ENCODE data around the gene USP20. TPM values are rescaled to one million over a fixed set of nuclear protein-coding genes. Genes with fewer than 3 reads are reported as not detected.

Gene USP20
- total RNA-seq, 2 experiments from 2014 or later = 14.4 to 24.1 TPM

- no peaks in the 10 kb centered on the region for H3K9me2 ChIP-seq (ENCODE audit: insufficient read depth, low read length)
- no peak overlapping the region for H3K27ac ChIP-seq (ENCODE audit: low read depth, low read length, poor library complexity, severe bottlenecking)
- H4K20me1 ChIP-seq (ENCODE audit: insufficient read depth, low read length) = 0 out of 2 replicates have a peak, but pooled peaks cover 6% of the 10 kb centered on the region
- peaks cover 92% of the 10 kb centered on the region for H3K36me3 ChIP-seq (ENCODE audit: insufficient read depth, low read length)
- no peak overlapping the region for H2AFZ ChIP-seq (ENCODE audit: low read length)
- no TSS peak for BruUV-seq (replicated peaks)
- peaks cover 38% of the 10 kb centered on the region for H3K4me1 ChIP-seq (ENCODE audit: insufficient read depth, low read length, poor library complexity, severe bottlenecking)
- POLR2A ChIA-PET = no interaction called here
- no peaks in the 10 kb centered on the region for H3K9me3 ChIP-seq (ENCODE audit: low read length)
- DNase-seq (ENCODE audit: low spot score) = no peak
- H3K4me2 ChIP-seq (ENCODE audit: low read length) = no peak overlapping the region
- no peaks in the 10 kb centered on the region for H3K79me2 ChIP-seq (ENCODE audit: insufficient read depth, low read depth, low read length)
- TF ChIP-seq EZH2phosphoT487 (IDR thresholded peaks at IDR 0.05; ENCODE audit: borderline replicate concordance, low read depth, low read length) = no peak
- TF ChIP-seq, protein P1, sequence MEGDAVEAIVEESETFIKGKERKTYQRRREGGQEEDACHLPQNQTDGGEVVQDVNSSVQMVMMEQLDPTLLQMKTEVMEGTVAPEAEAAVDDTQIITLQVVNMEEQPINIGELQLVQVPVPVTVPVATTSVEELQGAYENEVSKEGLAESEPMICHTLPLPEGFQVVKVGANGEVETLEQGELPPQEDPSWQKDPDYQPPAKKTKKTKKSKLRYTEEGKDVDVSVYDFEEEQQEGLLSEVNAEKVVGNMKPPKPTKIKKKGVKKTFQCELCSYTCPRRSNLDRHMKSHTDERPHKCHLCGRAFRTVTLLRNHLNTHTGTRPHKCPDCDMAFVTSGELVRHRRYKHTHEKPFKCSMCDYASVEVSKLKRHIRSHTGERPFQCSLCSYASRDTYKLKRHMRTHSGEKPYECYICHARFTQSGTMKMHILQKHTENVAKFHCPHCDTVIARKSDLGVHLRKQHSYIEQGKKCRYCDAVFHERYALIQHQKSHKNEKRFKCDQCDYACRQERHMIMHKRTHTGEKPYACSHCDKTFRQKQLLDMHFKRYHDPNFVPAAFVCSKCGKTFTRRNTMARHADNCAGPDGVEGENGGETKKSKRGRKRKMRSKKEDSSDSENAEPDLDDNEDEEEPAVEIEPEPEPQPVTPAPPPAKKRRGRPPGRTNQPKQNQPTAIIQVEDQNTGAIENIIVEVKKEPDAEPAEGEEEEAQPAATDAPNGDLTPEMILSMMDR (conservative IDR thresholded peaks at IDR 0.05; ENCODE audit: low read length) = no peak
- no peak overlapping the region for H3K4me3 ChIP-seq (ENCODE audit: low read depth, low read length, poor library complexity, severe bottlenecking)
- CTCF ChIA-PET (ENCODE audit: unreplicated experiment) = no interaction called here
- intact Hi-C loops (cut with micrococcal nuclease; ENCODE audit: unreplicated experiment) = no loop called here
These were observed 60.4 kb downstream of the USP20 start for GRCh38 chr9:129895376-129896268.

GRCh38 chr9:129897263-129897662, 62.0 kb downstream of the USP20 start:
- peaks cover 22% of the 10 kb centered on the region for H3K4me1 ChIP-seq (ENCODE audit: insufficient read depth, low read length, poor library complexity, severe bottlenecking)
- TF ChIP-seq, protein P1 (conservative IDR thresholded peaks at IDR 0.05; ENCODE audit: low read length) = no peak
- no peak for TF ChIP-seq EZH2phosphoT487 (IDR thresholded peaks at IDR 0.05; ENCODE audit: borderline replicate concordance, low read depth, low read length)
- H3K9me2 ChIP-seq (ENCODE audit: insufficient read depth, low read length) = no peaks in the 10 kb centered on the region
- H3K79me2 ChIP-seq (ENCODE audit: insufficient read depth, low read depth, low read length) = no peaks in the 10 kb centered on the region
- H3K4me2 ChIP-seq (ENCODE audit: low read length) = no peak overlapping the region
- ChIA-PET POLR2A (no interaction called here), CTCF (ENCODE audit: unreplicated experiment) (no interaction called here)
- H3K36me3 ChIP-seq (ENCODE audit: insufficient read depth, low read length) = peaks cover 94% of the 10 kb centered on the region
- no TSS peak for BruUV-seq (replicated peaks)
- no peak overlapping the region for H2AFZ ChIP-seq (ENCODE audit: low read length)
- H3K27ac ChIP-seq (ENCODE audit: low read depth, low read length, poor library complexity, severe bottlenecking) = no peak overlapping the region
- no peak overlapping the region for H3K4me3 ChIP-seq (ENCODE audit: low read depth, low read length, poor library complexity, severe bottlenecking)
- no peak for DNase-seq (ENCODE audit: low spot score)
- no peaks in the 10 kb centered on the region for H3K9me3 ChIP-seq (ENCODE audit: low read length)
- no peaks in the 10 kb centered on the region for H4K20me1 ChIP-seq (ENCODE audit: insufficient read depth, low read length)
- intact Hi-C loops (cut with micrococcal nuclease; ENCODE audit: unreplicated experiment) = no loop called here

GRCh38 chr9:129898185-129898584, 62.9 kb downstream of the USP20 start:
- no peak overlapping the region for H3K4me2 ChIP-seq (ENCODE audit: low read length)
- no peaks in the 10 kb centered on the region for H3K9me2 ChIP-seq (ENCODE audit: insufficient read depth, low read length)
- no peak for DNase-seq (ENCODE audit: low spot score)
- H2AFZ ChIP-seq (ENCODE audit: low read length) = no peak overlapping the region
- intact Hi-C loops (cut with micrococcal nuclease; ENCODE audit: unreplicated experiment) = no loop called here
- H3K36me3 ChIP-seq (ENCODE audit: insufficient read depth, low read length) = peaks cover 94% of the 10 kb centered on the region
- H3K79me2 ChIP-seq (ENCODE audit: insufficient read depth, low read depth, low read length) = no peaks in the 10 kb centered on the region
- no peak overlapping the region for H3K4me3 ChIP-seq (ENCODE audit: low read depth, low read length, poor library complexity, severe bottlenecking)
- POLR2A ChIA-PET = interaction anchor here (0.7 to 1.5 kb wide), 2 partner anchors 9 to 10 kb away, joined by 3 to 4 read pairs; no protein-coding TSS in a partner anchor
- peaks cover 13% of the 10 kb centered on the region for H3K4me1 ChIP-seq (ENCODE audit: insufficient read depth, low read length, poor library complexity, severe bottlenecking)
- CTCF ChIA-PET (ENCODE audit: unreplicated experiment) = no interaction called here
- H4K20me1 ChIP-seq (ENCODE audit: insufficient read depth, low read length) = no peaks in the 10 kb centered on the region; the same call in 1 of the 2 replicates
- no peak for TF ChIP-seq EZH2phosphoT487 (IDR thresholded peaks at IDR 0.05; ENCODE audit: borderline replicate concordance, low read depth, low read length)
- TF ChIP-seq, protein P1 (conservative IDR thresholded peaks at IDR 0.05; ENCODE audit: low read length) = no peak
- no peak overlapping the region for H3K27ac ChIP-seq (ENCODE audit: low read depth, low read length, poor library complexity, severe bottlenecking)
- BruUV-seq (replicated peaks) = no TSS peak
- no peaks in the 10 kb centered on the region for H3K9me3 ChIP-seq (ENCODE audit: low read length)

Measured in OCI-LY7 (cell line).